GM21723 (cell line): ENCODE results near the gene NGEF.

Experiments used
- ATAC-seq: cut with Tn5 transposase; IDR thresholded peaks from one replicate; pipeline ENCODE4 v1.9.1; 2021; ENCODE audit warnings: mild to moderate bottlenecking, moderate library complexity; ENCODE audit not compliant: unreplicated experiment

NGEF gene

GRCh38 chr2:232888839-232889529 is 124.1 kb downstream of the NGEF start:
- no peak for ATAC-seq

- ATAC-seq: no peak
These were observed 124.8 kb downstream of the NGEF start for GRCh38 chr2:232888099-232888836.

- ATAC-seq: no peak
These were observed 125.7 kb downstream of the NGEF start for GRCh38 chr2:232887171-232887850.

GRCh38 chr2:232886632-232887031 is 126.4 kb downstream of the NGEF start:
- ATAC-seq: no peak

GRCh38 chr2:232886176-232886575 is 126.9 kb downstream of the NGEF start:
- ATAC-seq: no peak

- no peak for ATAC-seq
These were observed 127.6 kb downstream of the NGEF start for GRCh38 chr2:232885264-232885961.

GRCh38 chr2:232884549-232885263 is 128.3 kb downstream of the NGEF start:
- ATAC-seq: no peak

GRCh38 chr2:232884001-232884421 is 129.0 kb downstream of the NGEF start:
- no peak for ATAC-seq

- ATAC-seq: no peak
These were observed 129.8 kb downstream of the NGEF start for GRCh38 chr2:232883116-232883721.

GRCh38 chr2:232882505-232883115 is 130.4 kb downstream of the NGEF start:
- ATAC-seq: no peak

- ATAC-seq: no peak
These were observed 131.0 kb downstream of the NGEF start for GRCh38 chr2:232882085-232882484.

GRCh38 chr2:232880764-232881351 is 132.2 kb downstream of the NGEF start:
- ATAC-seq: no peak

- no peak for ATAC-seq
These were observed 133.2 kb downstream of the NGEF start for GRCh38 chr2:232879618-232880494.

GRCh38 chr2:232878855-232879617 is 134.0 kb downstream of the NGEF start:
- no peak for ATAC-seq

- no peak for ATAC-seq
These were observed 135.0 kb downstream of the NGEF start for GRCh38 chr2:232877940-232878511.

GRCh38 chr2:232876978-232877441 is 136.0 kb downstream of the NGEF start:
- no peak for ATAC-seq
